Activated CD4-positive, alpha-beta T cell treated with anti-CD3 and anti-CD28 coated beads for 36 hours (primary cell): ENCODE results near the gene RRP7A. TPM values are rescaled to one million over a fixed set of nuclear protein-coding genes. Genes with fewer than 3 reads are reported as not detected.
A peak's percentile ranks its signal among the peaks of the same experiment; 100 is the strongest.
"Not testable (repeated sequence)": the region's sequence is repeated elsewhere in the genome, so short reads cannot be mapped to it uniquely, and the experiment has no call there.

Experiments
- ATAC-seq: fragments of 200-7000 bp; cut with Tn5 transposase; one replicate; pipeline ENCODE4 v1.10.0; 2021; ENCODE audit warnings: mild to moderate bottlenecking, moderate library complexity
- CTCF ChIA-PET: fragments of 350-600 bp; sonication (Branson Sonifier 250); formaldehyde crosslinking; loops from one replicate; lab custom pipeline; 2021; ENCODE audit warnings: antibody characterized with exemption; lab: Charles Lee
- POLR2A ChIA-PET: fragments of 350-600 bp; sonication (Branson Sonifier 250); formaldehyde crosslinking; loops from one replicate; lab custom pipeline; 2021; ENCODE audit warnings: antibody characterized with exemption, inconsistent platforms; lab: Charles Lee
- DNase-seq: peaks from one replicate; pipeline ENCODE4 v3.0.0-alpha.2; 2020
- H3K27ac Mint-ChIP-seq: one replicate; pipeline ENCODE4 v1.8.0; 2021; ENCODE audit warnings: mixed read lengths
- H3K27me3 Mint-ChIP-seq: one replicate; pipeline ENCODE4 v1.8.0; 2021; ENCODE audit warnings: mixed read lengths
- H3K36me3 Mint-ChIP-seq: one replicate; pipeline ENCODE4 v1.8.0; 2021; ENCODE audit warnings: low read depth, mixed read lengths
- H3K4me1 Mint-ChIP-seq: one replicate; pipeline ENCODE4 v1.8.0; 2021; ENCODE audit warnings: mixed read lengths
- H3K4me3 Mint-ChIP-seq: one replicate; pipeline ENCODE4 v1.8.0; 2021; ENCODE audit warnings: mild to moderate bottlenecking, moderate library complexity, mixed read lengths
- H3K9me3 Mint-ChIP-seq: one replicate; pipeline ENCODE4 v1.8.0; 2021; ENCODE audit warnings: low read depth, mixed read lengths
- intact Hi-C, 2 experiments: fragments of 100-400 bp; cut with DNase I in 1 of 2; cut with micrococcal nuclease in 1 of 2; formaldehyde crosslinking; loops; one replicate each; pipeline versions ENCODE4 v1.14.2 to v1.15.1; 2022 to 2024; cut with DNase I, micrococcal nuclease
- total RNA-seq, 2 experiments: library from RNA; stranded (reverse); gene quantifications; one replicate each; pipeline ENCODE4 v1.2.3, GENCODE V29; 2021

RRP7A gene
- total RNA-seq = 10 to 100 TPM; 95.6 to 98.1 TPM

GRCh38 chr22:42519525-42520401, at the start of gene RRP7A:
RRP7A (minus strand) TSS chr22:42519796; CDS start chr22:42519786, 10 bp downstream.
- ATAC-seq (peak; percentile 93), DNase-seq (peak; percentile 93)
- intact Hi-C loops = loop anchor here in 1 of 2 experiments (1.0 to 2.0 kb wide), 7 partner anchors 19 to 570 kb away; partner anchors contain the start of genes NDUFA6, POLDIP3, SERHL2 and TTLL1
- no peaks in the 10 kb centered on the region for H3K27me3 Mint-ChIP-seq
- H3K4me1 Mint-ChIP-seq = peaks cover 9% of the 10 kb centered on the region
- peak within 1 kb of the TSS; percentile 94 for H3K4me3 Mint-ChIP-seq
- peaks cover 10% of the 10 kb centered on the region for H3K36me3 Mint-ChIP-seq
- H3K27ac Mint-ChIP-seq = peak within 1 kb of the TSS; percentile 90
- H3K9me3 Mint-ChIP-seq = no peaks in the 10 kb centered on the region
- CTCF ChIA-PET = no interaction called here
- POLR2A ChIA-PET = no interaction called here

GRCh38 chr22:42567950-42568349, 48.4 kb upstream of the RRP7A start:
- H3K27ac Mint-ChIP-seq, ATAC-seq, DNase-seq, H3K9me3 Mint-ChIP-seq, H3K4me1 Mint-ChIP-seq, H3K4me3 Mint-ChIP-seq, H3K27me3 Mint-ChIP-seq: not testable (repeated sequence)
- POLR2A ChIA-PET = interaction anchor here (0.8 to 0.9 kb wide), 2 partner anchors 14 to 47 kb away, joined by 3 read pairs; partner anchors contain the start of gene POLDIP3
- intact Hi-C loops = loop anchor here in 1 of 2 experiments (5.0 kb wide), 1 partner anchor 344 kb away; no protein-coding TSS in a partner anchor
- peaks cover 26% of the 10 kb centered on the region for H3K36me3 Mint-ChIP-seq
- CTCF ChIA-PET = interaction anchor here (0.7 kb wide), 1 partner anchor 92 kb away, joined by 3 read pairs; no protein-coding TSS in a partner anchor

- H3K4me3 Mint-ChIP-seq = no peak overlapping the region
- no peaks in the 10 kb centered on the region for H3K4me1 Mint-ChIP-seq
- POLR2A ChIA-PET = no interaction called here
- CTCF ChIA-PET = interaction anchor here (0.7 to 1.0 kb wide), 2 partner anchors 58 to 207 kb away, joined by 3 to 4 read pairs; no protein-coding TSS in a partner anchor
- ATAC-seq = no peak
- H3K9me3 Mint-ChIP-seq = no peaks in the 10 kb centered on the region
- intact Hi-C loops = loop anchor here in 1 of 2 experiments (5.0 kb wide), 1 partner anchor 346 kb away; no protein-coding TSS in a partner anchor
- H3K27me3 Mint-ChIP-seq = no peaks in the 10 kb centered on the region
- peaks cover 14% of the 10 kb centered on the region for H3K36me3 Mint-ChIP-seq
- H3K27ac Mint-ChIP-seq = no peak overlapping the region
- no peak for DNase-seq
Observed at GRCh38 chr22:42565956-42566355, 46.4 kb upstream of the RRP7A start.

- intact Hi-C loops = loop anchor here in 1 of 2 experiments (5.0 kb wide), 1 partner anchor 348 kb away; no protein-coding TSS in a partner anchor
- ChIA-PET POLR2A (no interaction called here), CTCF (interaction anchor here (1.0 kb wide), 1 partner anchor 57 kb away, joined by 3 read pairs; no protein-coding TSS in a partner anchor)
- Mint-ChIP-seq H3K4me1 (no peaks in the 10 kb centered on the region), H3K36me3 (peaks cover 7% of the 10 kb centered on the region), H3K27ac (no peak overlapping the region), H3K9me3 (no peaks in the 10 kb centered on the region), H3K27me3 (no peaks in the 10 kb centered on the region), H3K4me3 (no peak overlapping the region)
- DNase-seq = no peak
- ATAC-seq = no peak
Observed at GRCh38 chr22:42564699-42565098, 45.1 kb upstream of the RRP7A start.

GRCh38 chr22:42563943-42564342, 44.3 kb upstream of the RRP7A start:
- H3K27ac Mint-ChIP-seq, H3K4me1 Mint-ChIP-seq, intact Hi-C loops, H3K4me3 Mint-ChIP-seq, ATAC-seq, H3K9me3 Mint-ChIP-seq, H3K36me3 Mint-ChIP-seq, DNase-seq, H3K27me3 Mint-ChIP-seq, POLR2A ChIA-PET, CTCF ChIA-PET: not testable (repeated sequence)

GRCh38 chr22:42562684-42563083, 43.1 kb upstream of the RRP7A start:
- intact Hi-C loops = no loop called here
- H3K27me3 Mint-ChIP-seq = no peaks in the 10 kb centered on the region
- ChIA-PET POLR2A (no interaction called here), CTCF (interaction anchor here (1.3 kb wide), 1 partner anchor 16 kb away, joined by 3 read pairs; no protein-coding TSS in a partner anchor)
- H3K4me3 Mint-ChIP-seq = no peak overlapping the region
- no peak for DNase-seq
- H3K27ac Mint-ChIP-seq = no peak overlapping the region
- H3K9me3 Mint-ChIP-seq = no peaks in the 10 kb centered on the region
- no peaks in the 10 kb centered on the region for H3K4me1 Mint-ChIP-seq
- H3K36me3 Mint-ChIP-seq = peaks cover 6% of the 10 kb centered on the region
- ATAC-seq = no peak

- H3K36me3 Mint-ChIP-seq = peaks cover 6% of the 10 kb centered on the region
- ChIA-PET POLR2A (no interaction called here), CTCF (interaction anchor here (1.3 kb wide), 1 partner anchor 16 kb away, joined by 3 read pairs; no protein-coding TSS in a partner anchor)
- ATAC-seq (no peak), DNase-seq (no peak)
- H3K4me1 Mint-ChIP-seq = no peaks in the 10 kb centered on the region
- H3K27ac Mint-ChIP-seq = no peak overlapping the region
- no peaks in the 10 kb centered on the region for H3K9me3 Mint-ChIP-seq
- intact Hi-C loops = no loop called here
- H3K4me3 Mint-ChIP-seq = no peak overlapping the region
- no peaks in the 10 kb centered on the region for H3K27me3 Mint-ChIP-seq
Observed at GRCh38 chr22:42562279-42562678, 42.7 kb upstream of the RRP7A start.

GRCh38 chr22:42561856-42562255, 42.3 kb upstream of the RRP7A start:
- H3K36me3 Mint-ChIP-seq = peaks cover 6% of the 10 kb centered on the region
- no peak overlapping the region for H3K27ac Mint-ChIP-seq
- intact Hi-C loops = no loop called here
- no peaks in the 10 kb centered on the region for H3K27me3 Mint-ChIP-seq
- CTCF ChIA-PET = interaction anchor here (1.0 to 1.3 kb wide), 2 partner anchors 16 to 88 kb away, joined by 3 read pairs; no protein-coding TSS in a partner anchor
- POLR2A ChIA-PET = no interaction called here
- DNase-seq (no peak), ATAC-seq (no peak)
- H3K4me3 Mint-ChIP-seq = no peak overlapping the region
- no peaks in the 10 kb centered on the region for H3K4me1 Mint-ChIP-seq
- H3K9me3 Mint-ChIP-seq = no peaks in the 10 kb centered on the region

GRCh38 chr22:42560781-42561180, 41.2 kb upstream of the RRP7A start:
- Mint-ChIP-seq H3K27me3 (no peaks in the 10 kb centered on the region), H3K36me3 (peaks cover 5% of the 10 kb centered on the region), H3K27ac (no peak overlapping the region), H3K4me1 (no peaks in the 10 kb centered on the region), H3K4me3 (no peak overlapping the region), H3K9me3 (no peaks in the 10 kb centered on the region)
- CTCF ChIA-PET = interaction anchor here (0.5 to 1.7 kb wide), 5 partner anchors 8 to 481 kb away, joined by 3 to 6 read pairs (median 3); partner anchors contain the start of gene SMDT1
- ATAC-seq = peak; percentile 64
- intact Hi-C loops = no loop called here
- POLR2A ChIA-PET = no interaction called here
- DNase-seq = peak; percentile 39

GRCh38 chr22:42560381-42560780, 40.8 kb upstream of the RRP7A start:
- Mint-ChIP-seq H3K36me3 (peaks cover 3% of the 10 kb centered on the region), H3K27ac (no peak overlapping the region), H3K9me3 (no peaks in the 10 kb centered on the region), H3K27me3 (no peaks in the 10 kb centered on the region), H3K4me3 (no peak overlapping the region), H3K4me1 (no peaks in the 10 kb centered on the region)
- CTCF ChIA-PET = interaction anchor here (1.1 to 1.7 kb wide), 2 partner anchors 8 to 10 kb away, joined by 3 to 6 read pairs; no protein-coding TSS in a partner anchor
- intact Hi-C loops = no loop called here
- no peak for ATAC-seq
- DNase-seq = no peak
- POLR2A ChIA-PET = interaction anchor here (0.6 kb wide), 1 partner anchor 12 kb away, joined by 3 read pairs; no protein-coding TSS in a partner anchor
